Activated T-cell treated with anti-CD3 and anti-CD28 coated beads, Interleukin-2, amount 50 U/mL, for 48 hours (primary cell): ENCODE results near the gene SEMA4D.

ENCODE experiments used
- DNase-seq, 2 experiments: peaks; one replicate each; pipeline ENCODE4 v3.0.0-alpha.2; 2020

The SEMA4D gene

DNA sequence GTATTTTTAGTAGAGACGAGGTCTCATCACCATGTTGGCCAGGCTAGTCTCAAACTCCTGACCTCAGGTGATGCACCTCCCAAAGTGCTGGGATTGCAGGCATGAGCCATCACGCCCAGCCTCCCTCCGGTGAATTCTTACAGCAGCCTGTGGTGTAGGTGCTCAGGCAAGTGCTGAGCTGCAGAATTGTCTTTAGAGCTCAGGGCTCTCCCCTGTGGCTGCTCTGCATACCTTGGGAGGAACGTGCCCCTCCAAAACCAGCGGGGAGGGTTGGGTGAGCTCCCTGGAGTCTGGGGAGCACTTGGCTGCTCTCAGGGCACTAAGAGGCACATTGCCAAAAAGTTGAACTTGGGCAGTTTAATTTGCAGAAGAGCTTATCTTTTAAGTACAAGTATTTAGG, 150.3 kb downstream of the SEMA4D start:
- no peak for DNase-seq

DNA sequence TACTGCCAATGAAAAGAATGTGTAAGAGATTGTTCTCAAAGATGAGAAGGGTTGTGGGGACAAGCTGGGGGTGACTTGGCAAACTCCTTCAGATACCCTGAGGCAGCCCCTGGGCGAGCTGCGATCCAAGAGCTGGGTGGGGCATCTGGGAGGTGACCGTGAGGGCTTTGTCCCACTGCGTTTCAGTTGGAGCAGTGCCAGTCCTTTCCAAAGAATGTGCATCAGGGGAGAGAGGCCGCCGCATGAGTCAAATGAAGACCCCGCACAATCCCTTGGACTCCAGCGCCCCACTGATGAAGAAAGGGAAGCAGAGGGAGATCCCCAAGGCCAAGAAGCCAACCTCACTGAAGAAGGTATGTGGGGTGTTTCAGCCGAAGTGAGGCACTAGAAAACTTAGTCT, 151.2 kb downstream of the SEMA4D start:
- DNase-seq: no peak

DNA sequence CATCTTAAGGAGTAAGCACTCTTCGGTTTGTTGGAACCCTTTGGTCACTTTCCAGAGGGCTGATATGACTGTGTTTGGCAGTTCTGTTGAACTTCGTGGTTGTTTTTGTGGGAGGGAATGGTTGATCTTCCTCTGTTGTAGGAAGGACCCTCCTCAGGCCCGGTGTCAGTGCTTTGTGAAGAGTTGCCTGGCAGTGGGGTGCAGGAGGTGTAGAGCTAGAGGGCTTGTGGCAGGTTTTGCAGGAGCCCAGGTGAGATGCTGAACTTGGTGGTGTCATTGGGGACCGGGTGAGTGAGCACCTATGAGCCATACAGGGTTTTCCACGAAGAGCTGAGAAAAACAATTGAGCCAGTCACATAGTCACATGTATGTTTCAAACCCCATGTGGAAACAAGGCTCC, 152.4 kb downstream of the SEMA4D start:
- DNase-seq: no peak

DNA sequence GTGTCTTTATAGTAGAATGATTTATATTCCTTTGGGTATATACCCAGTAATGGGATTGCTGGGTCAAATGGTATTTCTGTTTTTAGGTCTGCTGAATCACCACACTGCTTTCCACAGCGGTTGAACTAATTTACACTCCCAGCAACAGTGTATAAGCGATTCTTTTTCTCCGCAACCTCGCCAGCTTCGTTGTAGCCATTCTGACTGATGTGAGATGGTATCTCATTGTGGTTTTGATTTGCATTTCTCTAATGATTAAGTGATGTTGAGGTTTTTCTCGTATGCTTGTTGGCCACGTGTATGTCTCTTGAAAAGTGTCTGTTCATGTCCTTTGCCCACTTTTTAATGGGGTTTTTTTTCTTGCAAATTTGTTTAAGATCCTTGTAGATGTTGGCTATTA, 154.1 kb downstream of the SEMA4D start:
- DNase-seq: peak in 1 of 2 experiments; percentile 33

DNA sequence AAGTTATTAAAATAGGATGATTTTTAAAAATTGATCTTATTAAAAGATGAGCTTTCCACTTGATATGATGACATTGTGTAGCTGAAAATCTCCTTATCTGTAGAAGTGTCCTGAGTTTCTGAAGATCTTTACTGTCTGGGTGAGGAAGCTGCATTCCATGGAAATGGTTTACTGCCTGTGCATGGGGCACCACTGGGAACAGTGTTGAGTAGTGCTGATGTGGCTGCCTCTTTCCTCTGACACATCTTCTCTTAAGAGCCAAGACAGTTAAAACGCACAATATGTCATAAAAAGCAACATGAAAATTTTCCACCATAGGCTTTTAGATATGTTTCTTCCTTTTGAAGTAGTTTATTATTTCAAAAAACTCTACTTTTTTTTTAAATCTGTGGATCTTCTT, 155.0 kb downstream of the SEMA4D start:
- DNase-seq: no peak

DNA sequence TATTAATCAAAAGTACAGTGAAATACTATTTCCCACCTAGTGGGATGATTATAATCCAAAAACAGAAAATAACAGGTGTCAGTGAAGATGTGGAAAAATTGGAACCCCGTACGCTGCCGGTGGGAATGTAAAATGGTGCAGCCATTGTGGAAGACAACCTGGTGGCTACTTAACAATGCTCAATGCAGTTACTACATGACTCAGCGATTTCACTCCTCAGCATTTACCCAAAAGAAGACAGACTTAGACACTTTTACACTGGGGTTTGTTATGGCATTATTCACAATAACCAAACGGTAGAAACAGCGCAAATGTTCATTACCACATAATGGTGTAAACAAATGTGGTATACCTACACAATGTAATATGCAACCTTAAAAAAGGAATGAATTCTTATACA, 155.7 kb downstream of the SEMA4D start:
- no peak for DNase-seq

DNA sequence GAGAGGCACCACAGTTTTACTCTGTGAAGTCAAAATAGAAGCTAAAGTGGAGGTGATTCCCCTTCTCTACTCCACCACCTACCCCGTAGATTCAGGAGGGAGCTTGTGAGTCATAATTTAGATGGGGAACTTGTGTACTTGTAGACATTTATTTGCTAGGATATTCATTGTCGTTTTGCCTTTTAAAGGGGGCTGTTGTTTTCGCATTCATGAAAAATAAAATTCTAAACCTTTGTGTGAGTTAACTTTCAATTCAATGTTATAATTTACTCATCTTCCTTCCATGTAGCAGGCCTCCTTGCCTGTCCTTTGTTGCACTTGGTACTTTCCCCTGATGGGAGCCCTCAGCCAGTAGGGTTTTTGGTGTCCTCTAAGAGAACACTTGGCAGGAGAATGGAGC, 157.6 kb downstream of the SEMA4D start:
- no peak for DNase-seq

DNA sequence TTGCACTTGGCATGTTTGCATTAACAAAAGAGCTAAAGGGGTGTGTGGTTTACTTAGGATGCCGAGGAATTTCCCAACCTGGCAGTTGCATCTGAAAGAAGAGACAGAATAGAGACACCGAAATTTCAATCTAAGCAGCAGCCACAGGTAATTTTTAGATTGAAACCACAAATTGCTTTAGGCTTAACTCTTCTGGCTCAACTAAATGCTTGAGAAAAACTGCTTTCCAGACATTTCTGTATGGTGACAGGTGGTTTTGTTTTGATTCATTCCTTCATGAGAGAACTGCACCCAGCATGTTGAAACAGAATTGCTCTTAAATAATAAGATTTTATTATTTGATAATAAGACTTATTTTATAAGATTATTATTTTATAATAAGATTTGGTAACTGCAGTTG, 158.1 kb downstream of the SEMA4D start:
- DNase-seq: no peak

DNA sequence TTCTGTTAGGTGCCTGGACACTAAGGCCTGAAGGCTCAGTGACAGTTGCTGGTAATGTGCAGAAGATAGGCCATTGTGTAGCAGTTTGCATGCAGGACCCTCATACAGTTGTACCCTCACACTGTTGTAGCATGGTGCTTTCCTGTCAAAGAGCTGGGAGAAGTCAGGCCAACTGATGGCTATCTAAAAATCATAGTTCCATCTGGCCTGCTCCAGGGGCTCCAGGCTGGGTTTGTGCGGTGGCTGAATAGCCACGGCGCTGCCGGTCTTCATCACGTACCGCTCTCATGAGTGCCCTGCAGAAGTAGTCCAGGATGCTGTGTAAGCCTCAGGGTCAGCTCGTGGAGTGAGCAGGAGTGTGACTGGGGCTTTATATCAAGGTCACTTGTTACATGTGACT, 167.4 kb downstream of the SEMA4D start:
- DNase-seq: no peak

DNA sequence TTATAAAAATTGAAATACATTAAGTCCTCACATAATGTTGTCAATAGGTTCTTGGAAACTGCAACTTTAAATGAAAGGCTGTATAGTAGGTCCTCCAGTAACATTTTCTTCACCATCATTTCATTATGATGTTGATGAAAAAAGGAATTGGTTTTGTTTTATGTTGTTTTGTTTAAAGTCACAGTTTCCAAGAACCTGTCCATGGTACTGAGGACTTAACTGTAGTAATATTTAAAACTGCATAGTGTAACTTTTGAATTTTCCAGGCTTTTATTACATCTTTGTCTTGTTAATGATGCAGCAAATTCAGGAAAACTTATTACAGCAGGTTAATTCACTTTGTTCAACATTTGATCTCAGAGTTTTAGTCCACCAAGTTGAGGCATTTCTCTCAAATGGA, 168.0 kb downstream of the SEMA4D start:
- no peak for DNase-seq

DNA sequence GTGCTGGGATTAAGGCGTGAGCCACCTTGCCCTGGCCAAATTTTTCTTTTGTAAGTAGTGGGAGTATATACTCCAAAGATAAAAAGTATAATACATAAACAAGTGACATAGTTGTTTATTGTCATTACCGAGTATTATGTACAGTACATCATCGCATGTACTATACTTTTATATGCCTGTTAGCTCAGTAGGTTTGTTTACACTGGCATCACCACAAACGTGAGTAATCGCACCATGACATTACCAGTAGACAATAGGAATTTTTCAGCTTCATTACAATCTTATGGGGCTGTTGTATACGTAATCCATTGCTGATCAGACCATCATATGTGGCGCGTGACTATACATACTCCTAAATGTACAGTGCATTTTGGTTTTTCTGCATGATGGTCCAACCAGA, 169.8 kb downstream of the SEMA4D start:
- no peak for DNase-seq

DNA sequence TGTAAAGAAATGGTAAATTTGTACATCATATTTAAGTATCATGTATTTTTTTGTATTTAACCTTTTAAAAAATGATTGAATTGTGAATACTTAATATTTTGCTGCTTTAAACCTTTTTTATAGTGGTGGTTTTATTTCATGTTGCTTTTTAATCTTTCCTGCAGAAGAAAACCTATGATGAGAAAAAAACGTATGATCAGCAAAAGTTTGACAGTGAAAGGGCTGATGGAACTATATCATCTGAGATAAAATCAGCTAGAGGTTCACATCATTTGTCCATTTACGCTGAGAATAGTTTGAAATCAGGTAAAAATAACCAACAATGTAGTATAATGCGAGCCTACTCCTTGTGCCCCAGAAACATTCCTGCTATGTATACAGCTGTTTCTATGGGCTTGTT, 172.2 kb downstream of the SEMA4D start:
- DNase-seq: no peak

DNA sequence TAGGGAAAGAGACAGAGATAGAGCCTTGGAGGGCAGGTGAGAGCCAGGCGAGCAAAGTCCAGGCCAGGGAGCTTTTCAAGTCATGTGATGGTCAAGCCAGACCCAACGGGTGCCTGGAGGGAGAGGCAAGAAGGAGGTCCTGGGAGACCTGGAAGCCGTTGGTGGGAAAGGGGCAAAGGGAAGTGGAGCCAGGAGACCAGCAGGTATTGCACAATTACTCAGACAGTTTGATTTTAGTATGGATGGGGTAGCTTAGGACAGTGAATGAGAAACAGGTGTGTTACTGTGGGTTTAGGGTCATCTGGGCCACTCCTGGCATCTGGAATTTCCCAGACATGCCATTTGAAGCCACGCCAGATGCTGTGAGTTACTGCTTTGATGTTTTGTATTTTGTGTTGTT, 174.5 kb downstream of the SEMA4D start:
- DNase-seq: no peak

DNA sequence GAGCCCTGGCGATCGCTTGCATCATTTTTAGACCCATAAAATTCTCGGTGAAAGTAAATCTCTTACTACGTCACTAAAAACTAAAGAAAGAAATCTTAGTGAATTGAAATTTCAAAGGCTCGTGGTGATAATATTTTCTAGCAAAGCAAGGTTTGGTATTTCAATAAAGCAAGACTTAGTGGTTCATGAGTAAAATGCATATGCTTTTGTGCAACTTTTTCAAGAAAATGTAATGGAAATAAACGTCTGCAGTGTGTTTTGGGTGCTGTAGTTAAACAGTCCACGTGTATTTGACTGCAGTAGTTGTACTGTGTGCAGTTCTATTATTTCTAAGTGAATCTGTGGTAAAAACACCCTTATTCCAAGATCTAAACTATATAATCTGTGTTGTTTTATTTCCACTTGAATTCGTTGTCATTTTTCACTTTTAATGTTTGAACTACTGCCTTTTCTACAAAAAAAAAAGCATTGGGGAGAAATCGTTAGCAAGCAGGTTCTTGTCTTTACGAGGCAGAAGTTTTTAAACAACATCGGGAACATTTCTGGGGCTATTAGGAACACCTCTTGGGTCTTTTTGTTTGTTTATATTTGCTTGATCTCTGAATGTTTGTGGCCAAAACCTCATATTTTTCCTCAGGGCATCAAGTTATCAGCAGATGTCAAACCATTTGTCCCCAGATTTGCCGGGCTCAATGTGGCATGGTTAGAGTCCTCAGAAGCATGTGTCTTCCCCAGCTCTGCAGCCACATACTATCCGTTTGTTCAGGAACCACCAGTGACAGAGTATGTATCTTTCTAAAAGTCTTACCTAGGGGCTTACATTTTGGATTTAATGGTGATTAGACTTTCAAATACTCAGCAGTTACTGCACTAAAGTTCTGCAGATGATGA, 178.7 kb downstream of the SEMA4D start:
- DNase-seq: no peak

DNA sequence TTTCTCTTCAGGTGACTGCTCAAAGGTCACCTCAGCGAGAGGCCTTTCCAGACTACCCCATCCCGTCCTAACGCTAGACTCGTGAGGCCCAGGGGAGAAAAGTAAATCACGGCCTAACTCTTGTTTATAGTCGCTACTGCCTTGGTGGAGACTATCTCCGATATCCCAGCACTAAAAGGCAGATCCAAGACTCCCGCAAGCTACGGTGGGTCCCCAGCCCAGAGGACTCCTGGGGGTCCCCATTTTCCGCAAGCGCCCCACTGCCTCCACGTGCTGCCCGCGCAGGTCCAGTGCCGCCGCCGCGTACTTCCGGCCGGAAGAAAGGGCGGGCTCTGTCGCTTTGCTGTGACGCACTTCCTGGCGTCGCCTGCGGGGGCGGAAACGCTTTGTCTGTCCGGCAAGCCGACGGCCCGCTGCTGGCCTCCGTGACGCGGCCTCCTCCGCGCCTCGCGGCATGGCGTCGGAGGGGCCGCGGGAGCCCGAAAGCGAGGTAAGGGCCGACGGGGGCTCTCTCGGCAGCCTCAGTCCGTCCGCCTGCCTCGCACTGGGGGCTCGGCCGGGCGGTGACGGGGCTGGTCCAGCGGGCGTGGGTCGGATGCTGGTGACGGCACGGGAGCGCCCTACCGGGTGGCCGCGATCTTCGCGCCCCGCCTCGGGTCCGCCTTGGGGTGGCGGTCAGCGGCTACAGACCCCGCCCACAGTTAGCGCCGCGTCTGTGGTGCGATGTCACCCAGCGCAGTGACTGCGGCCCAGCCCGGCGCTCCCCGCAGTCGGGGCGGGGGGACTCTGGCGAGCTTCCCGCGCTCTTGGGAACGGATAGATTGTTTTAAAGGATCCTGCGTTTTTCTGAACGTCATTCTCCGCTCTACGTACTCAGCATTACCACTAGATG, 179.5 kb downstream of the SEMA4D start, which contains the start of gene SECISBP2:
SECISBP2 (plus strand) TSS at position 378 of the 892 bp plus-strand sequence; CDS start at position 455, 77 bp downstream.
- peak; percentile 97 to 98 for DNase-seq

DNA sequence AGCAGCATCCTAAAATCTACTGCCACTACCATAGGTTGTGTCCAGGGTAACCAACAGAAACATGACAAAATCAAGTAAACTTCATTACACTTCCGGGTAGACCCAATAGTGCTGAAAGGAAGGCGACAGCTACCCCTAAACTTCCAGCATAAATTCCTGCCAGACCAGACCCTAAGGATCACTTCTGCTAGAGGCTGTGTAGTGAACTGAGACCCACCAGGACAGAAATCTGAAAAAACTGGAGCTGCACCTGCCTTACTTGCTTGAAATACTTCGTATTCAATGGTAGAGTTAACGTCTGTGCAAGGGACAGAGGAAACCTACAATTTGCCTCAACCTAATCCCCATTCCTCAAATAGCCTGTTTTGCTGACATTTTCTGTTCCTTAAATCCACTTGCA, 180.6 kb downstream of the SEMA4D start:
- peak in 1 of 2 experiments; percentile 27 for DNase-seq

DNA sequence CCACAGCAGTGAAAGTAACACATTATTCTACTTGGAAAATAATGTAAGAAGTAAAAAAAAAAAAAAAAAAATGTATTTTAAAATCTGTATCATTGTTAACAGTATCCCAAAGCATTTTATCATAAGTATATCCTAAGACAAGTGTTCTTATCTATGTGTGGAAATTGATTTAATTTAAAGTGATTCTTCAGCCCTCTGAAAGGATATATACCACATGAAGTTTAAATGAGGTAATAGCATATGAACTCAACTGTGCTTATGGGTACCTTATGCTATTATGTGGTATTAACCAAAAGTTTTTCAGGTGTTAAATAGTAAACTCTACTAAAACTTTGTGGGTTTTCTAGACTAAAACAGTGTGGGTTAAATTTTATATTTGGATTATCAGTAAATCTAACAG, 182.4 kb downstream of the SEMA4D start:
- no peak for DNase-seq

DNA sequence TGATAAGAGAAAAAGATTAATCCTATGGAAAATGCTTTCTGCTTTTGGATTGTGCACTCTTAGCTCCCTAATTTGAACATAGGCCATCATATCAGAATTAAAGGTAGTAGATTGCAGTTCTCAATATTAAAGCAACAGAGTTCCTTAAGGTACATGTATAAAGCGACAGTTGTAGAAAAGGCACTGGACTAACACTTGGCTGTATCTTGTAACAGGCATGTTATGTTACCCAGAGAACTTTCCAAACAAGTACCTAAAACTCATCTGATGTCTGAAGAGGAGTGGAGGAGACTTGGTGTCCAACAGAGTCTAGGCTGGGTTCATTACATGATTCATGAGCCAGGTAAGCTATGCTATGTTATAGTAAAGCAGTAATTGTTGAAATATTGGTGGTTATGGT, 183.0 kb downstream of the SEMA4D start:
- DNase-seq: no peak

DNA sequence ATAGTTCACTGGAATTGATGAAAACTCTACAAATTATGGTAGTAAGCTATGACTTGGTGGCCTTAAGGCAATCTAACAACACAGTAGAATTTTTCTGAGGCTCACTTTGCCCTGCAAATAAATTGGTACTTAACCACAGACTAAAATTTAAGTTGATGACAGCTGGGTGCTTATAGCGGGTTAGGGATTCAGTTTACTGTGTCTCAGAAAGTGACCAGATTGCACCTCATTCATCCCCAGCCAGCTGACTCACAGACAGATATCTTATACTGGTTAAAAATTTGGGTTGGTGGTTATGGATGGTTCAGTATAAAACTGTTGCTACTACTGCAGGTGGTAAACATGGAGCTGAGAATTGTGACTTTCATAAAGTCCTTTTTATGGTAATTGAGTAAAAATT, 184.1 kb downstream of the SEMA4D start:
- DNase-seq: no peak

DNA sequence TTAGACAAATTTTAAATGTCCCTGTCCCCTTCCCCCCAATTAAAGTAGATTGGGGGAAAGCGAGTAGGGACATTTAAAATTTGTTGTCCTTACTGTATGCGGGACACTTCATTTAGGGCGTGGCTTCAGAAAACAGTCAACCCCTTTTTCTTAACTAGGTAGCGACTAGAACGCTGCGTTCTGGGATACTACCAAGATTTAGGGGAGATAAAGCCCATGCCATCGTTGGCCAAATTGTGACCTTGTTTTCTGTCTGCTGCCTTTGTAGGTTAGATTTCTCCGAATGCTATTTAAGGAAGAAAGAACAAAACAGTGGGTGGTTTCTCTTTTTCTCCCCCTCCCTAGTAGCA, 185.7 kb downstream of the SEMA4D start:
- DNase-seq: no peak

DNA sequence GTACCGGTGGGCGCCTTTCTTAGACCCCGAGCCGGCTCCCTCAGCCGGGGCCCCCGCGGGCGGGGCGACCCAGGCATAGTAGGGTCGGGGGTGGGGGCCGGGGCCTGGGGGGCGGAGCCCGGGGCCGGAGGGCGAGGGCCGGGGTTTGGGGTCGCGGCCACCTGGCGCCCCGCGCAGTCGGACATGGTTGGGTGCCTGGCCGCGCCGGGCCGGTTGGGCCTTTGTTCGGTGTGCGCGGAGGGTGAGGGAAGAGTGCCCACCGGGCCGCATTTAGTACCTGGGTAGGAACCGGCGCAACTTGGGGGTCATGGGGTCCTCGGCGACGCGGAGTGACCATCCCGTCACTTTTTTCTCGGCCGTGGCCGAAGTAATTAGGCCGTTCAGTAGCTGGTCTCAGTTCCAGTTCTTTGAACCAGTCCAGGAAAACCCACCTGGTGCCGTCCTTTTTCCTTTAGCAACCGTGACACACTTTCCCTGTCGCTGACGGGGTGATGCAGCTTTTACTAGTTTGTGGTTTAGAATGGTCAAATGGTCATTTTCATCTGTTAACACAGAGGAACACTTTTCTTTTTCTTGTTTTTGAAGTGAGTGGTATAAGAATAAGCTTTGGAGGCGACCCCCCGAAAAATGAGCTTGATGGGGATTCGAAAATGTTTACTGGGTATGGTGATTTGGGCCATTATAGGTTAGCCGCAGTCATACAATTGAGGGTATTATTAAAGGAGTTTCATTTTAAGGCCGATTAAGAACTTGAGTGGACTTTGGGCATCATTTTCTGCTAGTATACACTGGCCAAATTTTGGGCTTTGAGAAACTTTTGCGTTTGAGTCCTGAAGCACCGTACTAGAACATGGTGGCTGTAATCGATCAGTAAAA, 186.3 kb downstream of the SEMA4D start:
- DNase-seq: peak in 1 of 2 experiments; percentile 29
